OCI-LY1 (cell line): ENCODE results near the gene ARMC9.
A peak's percentile ranks its signal among the peaks of the same experiment; 100 is the strongest.

Source experiments
- H2AFZ ChIP-seq: fragments of 200-600 bp; sonication (generic), shearing (Covaris generic); 2 replicates; pipeline ENCODE4 v1.6.0; 2014; ENCODE audit warnings: antibody characterized with exemption, mild to moderate bottlenecking, low read length
- H3F3A ChIP-seq: fragments of 200-600 bp; sonication (generic), shearing (Covaris generic); 2 replicates; pipeline ENCODE4 v1.6.0; 2014; ENCODE audit warnings: mild to moderate bottlenecking, antibody characterized with exemption, low read length, moderate library complexity; ENCODE audit not compliant: insufficient read depth
- H3K27ac ChIP-seq: fragments of 200-600 bp; sonication (generic); 2 replicates; pipeline ENCODE4 v1.5.1; 2014; ENCODE audit warnings: low read length, mixed run types, mild to moderate bottlenecking, low read depth; ENCODE audit not compliant: poor library complexity, severe bottlenecking
- H3K27me3 ChIP-seq: fragments of 200-600 bp; sonication (generic); 2 replicates; pipeline ENCODE4 v1.6.0; 2014; ENCODE audit warnings: antibody characterized with exemption, mild to moderate bottlenecking, low read length, moderate library complexity; ENCODE audit not compliant: insufficient read depth
- H3K36me3 ChIP-seq: fragments of 200-600 bp; sonication (generic); 2 replicates; pipeline ENCODE4 v1.6.1; 2014; ENCODE audit warnings: mild to moderate bottlenecking, antibody characterized with exemption, low read length, moderate library complexity, mixed read lengths; ENCODE audit not compliant: insufficient read depth
- H3K4me1 ChIP-seq: fragments of 200-600 bp; sonication (generic); 2 replicates; pipeline ENCODE4 v1.5.1; 2014; ENCODE audit warnings: mild to moderate bottlenecking, low read length, moderate library complexity; ENCODE audit not compliant: insufficient read depth, severe bottlenecking
- H3K4me2 ChIP-seq: fragments of 200-600 bp; sonication (generic), shearing (Covaris generic); 2 replicates; pipeline ENCODE4 v1.6.1; 2014; ENCODE audit warnings: low read length
- H3K4me3 ChIP-seq: fragments of 200-600 bp; sonication (generic); 2 replicates; pipeline ENCODE4 v1.5.1; 2014; ENCODE audit warnings: low read length, low read depth, mild to moderate bottlenecking, mixed read lengths; ENCODE audit not compliant: poor library complexity, severe bottlenecking
- H3K79me2 ChIP-seq: fragments of 200-600 bp; shearing (Covaris generic); 2 replicates; pipeline ENCODE4 v1.6.1; 2016; ENCODE audit warnings: mixed run types, low read length, mixed read lengths; ENCODE audit not compliant: insufficient read depth
- H3K9ac ChIP-seq: fragments of 200-600 bp; sonication (generic), shearing (Covaris generic); 2 replicates; pipeline ENCODE4 v1.6.1; 2014; ENCODE audit warnings: mild to moderate bottlenecking, low read length, mixed read lengths
- H3K9me2 ChIP-seq: fragments of 200-600 bp; sonication (generic), shearing (Covaris generic); 2 replicates; pipeline ENCODE4 v1.6.1; 2014; ENCODE audit warnings: low read depth, mild to moderate bottlenecking, low read length, mixed read lengths
- H3K9me3 ChIP-seq: fragments of 200-600 bp; shearing (Covaris generic); 2 replicates; pipeline ENCODE4 v1.6.1; 2014; ENCODE audit warnings: low read length, mixed read lengths
- H4K20me1 ChIP-seq: fragments of 200-600 bp; sonication (generic), shearing (Covaris generic); 2 replicates; pipeline ENCODE4 v1.6.0; 2016; ENCODE audit warnings: mild to moderate bottlenecking, low read length; ENCODE audit not compliant: insufficient read depth
- CTCF ChIP-seq: fragments of 200-600 bp; sonication (generic), shearing (Covaris generic); IDR thresholded peaks from 2 replicates; pipeline ENCODE4 v1.5.1; 2017; ENCODE audit warnings: mild to moderate bottlenecking, antibody characterized with exemption, low read length, moderate library complexity, mixed read lengths
- EZH2 ChIP-seq: fragments of 200-600 bp; sonication (generic), shearing (Covaris generic); IDR thresholded peaks from 2 replicates; pipeline ENCODE4 v1.8.0; 2017; ENCODE audit warnings: borderline replicate concordance, mixed run types, mild to moderate bottlenecking, antibody characterized with exemption, low read length, moderate library complexity, mixed read lengths

ARMC9 gene

DNA sequence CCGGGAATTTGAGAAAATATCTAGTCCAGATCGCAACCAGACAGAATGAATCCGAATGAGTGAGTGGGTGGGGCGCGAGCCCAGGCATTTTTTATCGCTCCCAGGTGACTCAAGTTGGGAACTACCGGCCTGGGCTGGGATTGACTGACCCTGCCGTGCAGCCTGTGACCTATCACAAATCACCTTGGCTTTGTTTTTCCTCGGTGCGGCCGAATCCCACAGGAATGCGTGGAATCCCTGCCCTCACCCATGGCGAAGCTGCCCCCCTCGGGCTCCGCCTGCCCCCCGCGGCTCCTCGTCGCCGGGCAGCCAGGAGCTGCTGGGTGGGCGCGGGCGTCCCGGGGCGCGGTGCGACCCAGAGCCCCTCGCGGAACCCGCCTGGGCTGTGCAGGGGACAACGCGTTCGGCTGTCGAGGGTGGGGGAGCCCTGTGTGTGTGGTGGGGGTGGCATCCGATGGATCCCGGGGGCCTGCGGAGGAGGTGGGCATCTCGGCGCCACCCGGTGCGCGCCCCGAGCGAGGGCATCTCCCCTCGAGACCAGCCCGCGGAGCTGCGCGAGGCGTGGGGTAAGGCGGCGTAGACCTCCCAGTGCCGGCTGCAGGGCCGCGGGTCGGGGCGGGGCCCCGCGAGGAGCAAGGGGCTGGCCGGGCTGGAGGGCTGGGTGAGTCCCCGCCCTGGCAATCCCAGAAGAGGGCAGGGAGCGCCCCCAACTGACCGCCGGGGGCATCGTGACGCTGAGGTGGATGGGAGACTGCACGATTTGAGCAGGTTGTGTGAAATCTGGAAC lies 213.6 kb downstream of the ARMC9 start:
- Histone ChIP-seq H3K9ac (peak overlapping the region; percentile 38; the same call in 1 of the 2 replicates), H3K9me2 (no peaks in the 10 kb centered on the region), H2AFZ (no peak overlapping the region), H3F3A (no peaks in the 10 kb centered on the region), H3K79me2 (no peaks in the 10 kb centered on the region), H3K27me3 (no peaks in the 10 kb centered on the region; the same call in 1 of the 2 replicates), H3K4me3 (peak overlapping the region; percentile 57), H3K36me3 (peaks cover 13% of the 10 kb centered on the region; the same call in 1 of the 2 replicates), H3K9me3 (peaks cover 15% of the 10 kb centered on the region), H3K4me1 (peaks cover 5% of the 10 kb centered on the region), H3K4me2 (peak overlapping the region; percentile 53), H4K20me1 (no peaks in the 10 kb centered on the region), H3K27ac (no peak overlapping the region)
- peak; percentile 76 for TF ChIP-seq CTCF
- TF ChIP-seq EZH2: no peak

DNA sequence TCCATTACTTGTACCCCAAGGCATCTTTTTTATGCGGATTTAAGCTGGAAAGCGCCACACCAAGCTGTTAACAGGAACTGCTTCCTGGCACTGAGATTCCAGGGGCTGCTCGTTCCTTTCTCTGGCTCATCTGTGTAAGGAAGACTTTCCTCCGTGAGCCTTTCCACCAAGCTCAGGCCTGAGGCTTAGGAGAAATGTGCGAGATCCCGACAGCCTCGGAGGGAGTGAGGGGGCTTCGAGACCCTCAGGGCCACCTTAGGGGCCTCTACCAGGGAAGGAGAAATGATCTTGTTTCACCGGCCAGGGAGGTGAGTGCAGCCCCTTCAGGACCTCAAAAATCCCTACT lies 214.2 kb downstream of the ARMC9 start:
- Histone ChIP-seq H3K79me2 (no peaks in the 10 kb centered on the region), H3K9me2 (no peaks in the 10 kb centered on the region), H4K20me1 (no peaks in the 10 kb centered on the region), H3K27ac (no peak overlapping the region), H3K36me3 (peaks cover 13% of the 10 kb centered on the region; the same call in 1 of the 2 replicates), H3K27me3 (no peaks in the 10 kb centered on the region; the same call in 1 of the 2 replicates), H3K9me3 (peaks cover 15% of the 10 kb centered on the region), H3K9ac (no peak overlapping the region), H3K4me2 (no peak overlapping the region), H3K4me3 (no peak overlapping the region), H3F3A (no peaks in the 10 kb centered on the region), H3K4me1 (peaks cover 5% of the 10 kb centered on the region), H2AFZ (no peak overlapping the region)
- TF ChIP-seq EZH2 (no peak), CTCF (no peak)

DNA sequence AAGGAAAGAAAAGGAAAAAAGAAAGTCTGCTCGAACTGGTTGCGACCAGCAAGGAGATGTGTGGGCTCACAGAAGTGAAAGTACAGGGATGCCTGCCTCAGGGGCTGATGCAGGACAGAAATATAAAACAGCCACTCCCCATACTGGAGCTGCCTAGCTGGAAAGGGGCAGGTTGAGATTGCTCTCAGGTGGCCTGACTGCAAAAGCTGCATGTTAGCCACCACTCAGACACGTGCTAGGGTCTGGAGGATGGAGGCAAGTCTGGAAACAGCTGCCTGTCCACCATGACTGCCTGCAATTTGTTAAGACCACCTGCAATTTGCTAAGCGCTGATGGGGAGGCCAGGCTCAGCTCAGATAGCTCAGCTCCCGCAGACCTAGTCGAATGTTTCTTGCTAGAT lies 215.0 kb downstream of the ARMC9 start:
- Histone ChIP-seq H3K4me3 (no peak overlapping the region), H3K27me3 (no peaks in the 10 kb centered on the region; the same call in 1 of the 2 replicates), H3K4me1 (peaks cover 5% of the 10 kb centered on the region), H3K27ac (no peak overlapping the region), H3K9me2 (no peaks in the 10 kb centered on the region), H3K4me2 (no peak overlapping the region), H2AFZ (no peak overlapping the region), H3K36me3 (peaks cover 13% of the 10 kb centered on the region; the same call in 1 of the 2 replicates), H3K9ac (no peak overlapping the region), H4K20me1 (no peaks in the 10 kb centered on the region), H3K79me2 (no peaks in the 10 kb centered on the region), H3K9me3 (peaks cover 15% of the 10 kb centered on the region), H3F3A (no peaks in the 10 kb centered on the region)
- TF ChIP-seq CTCF (no peak), EZH2 (no peak)
